Esophagus muscularis mucosa (tissue), 4 donors: ENCODE results near the gene PLPP6. TPM values are rescaled to one million over a fixed set of nuclear protein-coding genes. Genes with fewer than 3 reads are reported as not detected.

Experiments used
- DNase-seq: peaks from one replicate; pipeline ENCODE4 v3.0.0-alpha.2; 2017; ENCODE audit errors: extremely low spot score
- H3K27ac ChIP-seq, 4 donors: fragments of 200-600 bp; sonication (generic); replicated peaks in 1 of 4; 1 replicate in 3 of 4; 2 replicates in 1 of 4; pipeline ENCODE4 v1.5.1; 2016 to 2019; ENCODE audit warnings: mild to moderate bottlenecking in 1 of 4
- H3K27me3 ChIP-seq, 4 donors: fragments of 200-600 bp; sonication (generic); one replicate each; pipeline versions ENCODE4 v1.5.1 to v1.6.0; 2016 to 2019
- H3K36me3 ChIP-seq, 4 donors: fragments of 200-600 bp; sonication (generic); one replicate each; pipeline ENCODE4 v1.5.1; 2016 to 2019
- H3K4me1 ChIP-seq, 4 donors: fragments of 200-600 bp; sonication (generic); one replicate each; pipeline ENCODE4 v1.5.1; 2016 to 2019
- H3K4me3 ChIP-seq, 4 donors: fragments of 200-600 bp; sonication (generic); 1 replicate in 2 of 4; 2 replicates in 2 of 4; pipeline ENCODE4 v1.5.1; 2016 to 2019; ENCODE audit warnings: mild to moderate bottlenecking in 4 of 4, moderate library complexity in 1 of 4
- H3K9me3 ChIP-seq, 4 donors: fragments of 200-600 bp; sonication (generic); 1 replicate in 3 of 4; 2 replicates in 1 of 4; pipeline ENCODE4 v1.5.1; 2016 to 2019
- EP300 ChIP-seq: sonication (generic); formaldehyde crosslinking; IDR thresholded peaks from one replicate; pipeline ENCODE4 v1.6.1; 2017; ENCODE audit warnings: antibody characterized with exemption
- POLR2A ChIP-seq: fragments of 450-650 bp; IDR thresholded peaks from one replicate; pipeline ENCODE4 v1.6.1; 2017; ENCODE audit warnings: antibody characterized with exemption, moderate library complexity, mild to moderate bottlenecking, low read depth
- POLR2AphosphoS5 ChIP-seq, 2 donors: sonication (generic); formaldehyde crosslinking; IDR thresholded peaks; one replicate each; pipeline ENCODE4 v1.6.1; 2017; ENCODE audit warnings: antibody characterized with exemption in 2 of 2
- WGBS: methylation state at CpG from one replicate; pipeline ENCODE4 v1.1.5; 2018; 5-methylcytosine and 5-hydroxymethylcytosine counted together
- intact Hi-C: fragments of 100-400 bp; cut with DNase I; formaldehyde crosslinking; loops from one replicate; pipeline ENCODE4 v1.15.1; 2023
- total RNA-seq, 4 donors: library from RNA; depleted of rRNA; stranded (reverse); fragments of >200 nt; gene quantifications; one replicate each; pipeline versions ENCODE4 v1.1.0 to v1.2.1, GENCODE V29; 2016
- TF ChIP-seq, protein P1 (sequence below), 3 experiments: fragments of 200-600 bp in 2 of 3; fragments of 450-650 bp in 1 of 3; sonication (generic) in 2 of 3; IDR thresholded peaks; one replicate each; pipeline ENCODE4 v1.5.1; 2017 to 2019; ENCODE audit warnings: antibody characterized with exemption in 3 of 3, mild to moderate bottlenecking in 2 of 3, moderate library complexity in 1 of 3

PLPP6 gene
- total RNA-seq, 4 donors from 2014 or later, result 3.8 to 6.3 (median 6.2) TPM

DNA sequence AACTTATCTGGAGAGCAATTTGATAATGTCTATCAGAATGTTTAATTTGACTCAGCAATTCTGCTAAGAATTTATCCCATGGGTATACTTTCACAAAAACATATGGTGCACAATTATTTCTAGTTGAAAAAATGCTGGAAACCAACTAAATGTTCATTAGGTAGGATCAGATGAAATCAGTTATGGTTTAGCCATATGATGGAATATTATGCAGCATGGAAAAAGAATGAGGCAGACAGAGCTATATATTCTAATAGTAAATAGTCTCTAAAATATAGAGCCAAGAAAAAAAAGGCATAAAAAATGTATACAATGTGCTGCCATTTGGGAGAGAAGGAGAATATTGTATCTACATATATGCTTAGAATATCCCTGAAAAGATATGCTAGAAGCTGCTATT is 7.8 kb downstream of the PLPP6 start:
- DNase-seq, result no peak
- no peaks in the 10 kb centered on the region for H3K36me3 ChIP-seq
- H3K27me3 ChIP-seq, result no peaks in the 10 kb centered on the region
- no peak overlapping the region for H3K27ac ChIP-seq
- no peak for TF ChIP-seq EP300
- TF ChIP-seq, protein P1, sequence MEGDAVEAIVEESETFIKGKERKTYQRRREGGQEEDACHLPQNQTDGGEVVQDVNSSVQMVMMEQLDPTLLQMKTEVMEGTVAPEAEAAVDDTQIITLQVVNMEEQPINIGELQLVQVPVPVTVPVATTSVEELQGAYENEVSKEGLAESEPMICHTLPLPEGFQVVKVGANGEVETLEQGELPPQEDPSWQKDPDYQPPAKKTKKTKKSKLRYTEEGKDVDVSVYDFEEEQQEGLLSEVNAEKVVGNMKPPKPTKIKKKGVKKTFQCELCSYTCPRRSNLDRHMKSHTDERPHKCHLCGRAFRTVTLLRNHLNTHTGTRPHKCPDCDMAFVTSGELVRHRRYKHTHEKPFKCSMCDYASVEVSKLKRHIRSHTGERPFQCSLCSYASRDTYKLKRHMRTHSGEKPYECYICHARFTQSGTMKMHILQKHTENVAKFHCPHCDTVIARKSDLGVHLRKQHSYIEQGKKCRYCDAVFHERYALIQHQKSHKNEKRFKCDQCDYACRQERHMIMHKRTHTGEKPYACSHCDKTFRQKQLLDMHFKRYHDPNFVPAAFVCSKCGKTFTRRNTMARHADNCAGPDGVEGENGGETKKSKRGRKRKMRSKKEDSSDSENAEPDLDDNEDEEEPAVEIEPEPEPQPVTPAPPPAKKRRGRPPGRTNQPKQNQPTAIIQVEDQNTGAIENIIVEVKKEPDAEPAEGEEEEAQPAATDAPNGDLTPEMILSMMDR (IDR thresholded peaks at IDR 0.05), result no peak
- no peak for TF ChIP-seq POLR2A
- TF ChIP-seq POLR2AphosphoS5 (IDR thresholded peaks at IDR 0.05), result no peak
- intact Hi-C loops, result loop anchor here (10.0 kb wide), 1 partner anchor 315 kb away; the partner anchor contains the start of gene JAK2
- H3K4me3 ChIP-seq, result no peak overlapping the region
- H3K9me3 ChIP-seq, result no peaks in the 10 kb centered on the region
- H3K4me1 ChIP-seq, result peaks cover 1 to 21% (median 20%) of the 10 kb centered on the region in 4 donors

GRCh38 chr9:4670591-4670990 is 8.5 kb downstream of the PLPP6 start:
- no peaks in the 10 kb centered on the region for H3K27me3 ChIP-seq
- no peak for TF ChIP-seq EP300
- TF ChIP-seq, protein P1 (IDR thresholded peaks at IDR 0.05), result no peak
- no peak for TF ChIP-seq POLR2AphosphoS5 (IDR thresholded peaks at IDR 0.05)
- no peak for TF ChIP-seq POLR2A
- DNase-seq, result no peak
- no peak overlapping the region for H3K4me3 ChIP-seq
- intact Hi-C loops, result no loop called here
- no peak overlapping the region for H3K27ac ChIP-seq
- H3K4me1 ChIP-seq, result peaks cover 0 to 15% (median 14%) of the 10 kb centered on the region in 4 donors
- no peaks in the 10 kb centered on the region for H3K9me3 ChIP-seq
- H3K36me3 ChIP-seq, result no peaks in the 10 kb centered on the region
- 81% methylated on average over 3 of the region's 3 CpGs for WGBS

DNA sequence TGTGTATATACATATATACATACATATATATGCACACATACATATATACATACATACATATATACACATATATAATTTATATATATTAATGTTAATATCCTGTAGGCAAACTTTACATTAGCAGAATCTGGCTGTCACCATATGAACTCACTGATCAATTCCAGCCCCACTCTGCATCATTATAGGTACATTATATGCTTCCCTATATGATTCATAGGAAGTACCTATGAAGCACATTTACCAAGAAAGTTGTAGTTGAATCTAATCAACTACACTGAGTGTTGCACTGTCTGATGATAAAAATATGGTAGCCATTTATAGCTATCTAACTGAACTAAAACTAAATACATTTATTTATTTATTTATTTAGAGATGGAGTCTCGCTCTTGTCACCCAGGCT is 9.6 kb downstream of the PLPP6 start:
- TF ChIP-seq POLR2A (no peak), EP300 (no peak), POLR2AphosphoS5 (IDR thresholded peaks at IDR 0.05) (no peak)
- TF ChIP-seq, protein P1 (IDR thresholded peaks at IDR 0.05), result no peak
- H3K27ac ChIP-seq, result no peak overlapping the region
- H3K36me3 ChIP-seq, result no peaks in the 10 kb centered on the region
- no peaks in the 10 kb centered on the region for H3K9me3 ChIP-seq
- peaks cover 0 to 5% (median 4%) of the 10 kb centered on the region in 4 donors for H3K4me1 ChIP-seq
- no peaks in the 10 kb centered on the region for H3K27me3 ChIP-seq
- no peak for DNase-seq
- no peak overlapping the region for H3K4me3 ChIP-seq
- WGBS, result 94% methylated on average over 1 of the region's 1 CpG
- intact Hi-C loops, result no loop called here

- no peaks in the 10 kb centered on the region for H3K36me3 ChIP-seq
- H3K9me3 ChIP-seq, result no peaks in the 10 kb centered on the region
- DNase-seq, result no peak
- no peak overlapping the region for H3K4me3 ChIP-seq
- intact Hi-C loops, result no loop called here
- no peak overlapping the region for H3K27ac ChIP-seq
- H3K4me1 ChIP-seq, result peaks cover 0 to 11% (median 4%) of the 10 kb centered on the region in 4 donors
- TF ChIP-seq, protein P1 (IDR thresholded peaks at IDR 0.05), result no peak
- TF ChIP-seq POLR2AphosphoS5 (IDR thresholded peaks at IDR 0.05), result no peak
- no peak for TF ChIP-seq POLR2A
- no peak for TF ChIP-seq EP300
- H3K27me3 ChIP-seq, result no peaks in the 10 kb centered on the region
Observed at GRCh38 chr9:4674783-4675182, 12.7 kb downstream of the PLPP6 start.

- DNase-seq, result no peak
- no peaks in the 10 kb centered on the region for H3K27me3 ChIP-seq
- no peaks in the 10 kb centered on the region for H3K36me3 ChIP-seq
- peaks cover 6 to 31% (median 23%) of the 10 kb centered on the region in 4 donors for H3K4me1 ChIP-seq
- H3K9me3 ChIP-seq, result no peaks in the 10 kb centered on the region
- intact Hi-C loops, result no loop called here
- TF ChIP-seq, protein P1 (IDR thresholded peaks at IDR 0.05), result no peak
- TF ChIP-seq EP300, result no peak
- no peak for TF ChIP-seq POLR2A
- TF ChIP-seq POLR2AphosphoS5 (IDR thresholded peaks at IDR 0.05), result no peak
- 89% methylated on average over 3 of the region's 3 CpGs for WGBS
- peak overlapping the region; percentile 93 to 100 (median 98) for H3K27ac ChIP-seq
- no peak overlapping the region for H3K4me3 ChIP-seq
Observed at GRCh38 chr9:4677392-4677791, 15.3 kb downstream of the PLPP6 start.
